Measurements from ENCODE around the gene ATG9A. TPM values are rescaled to one million over a fixed set of nuclear protein-coding genes. Genes with fewer than 3 reads are reported as not detected.

ATG9A gene
- 71.4 and 75.1 TPM in 2 replicates for total RNA-seq
- 74.3 and 85.0 TPM in 2 replicates for polyA plus RNA-seq

DNA sequence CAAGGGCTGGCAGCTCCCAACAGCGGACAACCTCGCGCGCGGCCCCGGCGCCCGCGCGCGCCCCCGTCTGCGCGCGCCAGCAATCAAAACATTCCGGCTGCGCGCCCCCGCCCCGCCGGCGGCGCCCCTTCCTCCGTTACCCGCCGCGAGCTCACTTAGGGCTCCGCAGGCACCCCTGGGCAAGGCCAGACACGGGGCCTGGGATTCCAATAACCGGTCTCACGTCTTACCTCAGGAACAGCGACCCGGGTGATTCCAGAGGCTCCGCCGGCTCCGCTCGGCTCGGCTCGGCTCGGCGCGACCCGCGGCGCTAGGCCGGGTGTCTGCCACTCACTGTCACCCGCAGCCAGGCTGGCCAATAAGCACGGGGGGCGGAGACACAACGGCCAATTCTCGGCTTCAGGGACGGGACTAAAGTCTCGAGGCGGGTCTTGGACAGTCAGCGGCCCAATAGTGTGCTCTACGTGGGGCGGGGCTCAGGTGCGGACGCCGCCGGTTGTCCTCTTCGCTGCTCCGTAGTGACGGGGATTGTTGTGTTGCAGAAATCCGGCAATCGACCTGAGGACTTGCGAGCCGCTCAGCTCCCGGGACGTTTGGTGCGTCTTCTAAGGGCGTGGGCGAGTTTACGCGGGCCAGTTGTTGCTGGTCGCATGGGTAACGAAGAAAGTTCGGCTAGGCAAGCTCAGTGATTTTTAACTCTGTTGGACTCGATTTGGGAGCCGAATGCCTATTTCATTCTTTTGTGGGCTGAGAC, at the start of gene ATG9A, which contains the start of gene ANKZF1:
Gene ATG9A, minus strand, starts transcription at position 332 of the 754 bp plus-strand sequence. CDS start 1,612 bp downstream, outside the sequence.
Gene ANKZF1, plus strand, starts transcription at position 502 of the 754 bp plus-strand sequence. CDS start 452 bp downstream, outside the sequence.
- peaks cover 41% of the 10 kb centered on the region for H3K36me3 ChIP-seq
- H3K9me3 ChIP-seq (ENCODE audit: low read depth) = no peaks in the 10 kb centered on the region
- peaks cover 16% of the 10 kb centered on the region for H3K4me1 ChIP-seq (ENCODE audit: low read depth)
- DNase-seq (ENCODE audit: low read depth in 1 of 2, low spot score in 1 of 2) = peak; percentile 100
- H3K4me3 ChIP-seq = peak within 1 kb of the TSS; percentile 72
- peak within 1 kb of the TSS; percentile 94 for H3K27ac ChIP-seq
- H3K27me3 ChIP-seq = no peaks in the 10 kb centered on the region
- TF ChIP-seq, protein P1, sequence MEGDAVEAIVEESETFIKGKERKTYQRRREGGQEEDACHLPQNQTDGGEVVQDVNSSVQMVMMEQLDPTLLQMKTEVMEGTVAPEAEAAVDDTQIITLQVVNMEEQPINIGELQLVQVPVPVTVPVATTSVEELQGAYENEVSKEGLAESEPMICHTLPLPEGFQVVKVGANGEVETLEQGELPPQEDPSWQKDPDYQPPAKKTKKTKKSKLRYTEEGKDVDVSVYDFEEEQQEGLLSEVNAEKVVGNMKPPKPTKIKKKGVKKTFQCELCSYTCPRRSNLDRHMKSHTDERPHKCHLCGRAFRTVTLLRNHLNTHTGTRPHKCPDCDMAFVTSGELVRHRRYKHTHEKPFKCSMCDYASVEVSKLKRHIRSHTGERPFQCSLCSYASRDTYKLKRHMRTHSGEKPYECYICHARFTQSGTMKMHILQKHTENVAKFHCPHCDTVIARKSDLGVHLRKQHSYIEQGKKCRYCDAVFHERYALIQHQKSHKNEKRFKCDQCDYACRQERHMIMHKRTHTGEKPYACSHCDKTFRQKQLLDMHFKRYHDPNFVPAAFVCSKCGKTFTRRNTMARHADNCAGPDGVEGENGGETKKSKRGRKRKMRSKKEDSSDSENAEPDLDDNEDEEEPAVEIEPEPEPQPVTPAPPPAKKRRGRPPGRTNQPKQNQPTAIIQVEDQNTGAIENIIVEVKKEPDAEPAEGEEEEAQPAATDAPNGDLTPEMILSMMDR (IDR thresholded peaks at IDR 0.05; ENCODE audit: low read depth, low read length) = no peak

DNA sequence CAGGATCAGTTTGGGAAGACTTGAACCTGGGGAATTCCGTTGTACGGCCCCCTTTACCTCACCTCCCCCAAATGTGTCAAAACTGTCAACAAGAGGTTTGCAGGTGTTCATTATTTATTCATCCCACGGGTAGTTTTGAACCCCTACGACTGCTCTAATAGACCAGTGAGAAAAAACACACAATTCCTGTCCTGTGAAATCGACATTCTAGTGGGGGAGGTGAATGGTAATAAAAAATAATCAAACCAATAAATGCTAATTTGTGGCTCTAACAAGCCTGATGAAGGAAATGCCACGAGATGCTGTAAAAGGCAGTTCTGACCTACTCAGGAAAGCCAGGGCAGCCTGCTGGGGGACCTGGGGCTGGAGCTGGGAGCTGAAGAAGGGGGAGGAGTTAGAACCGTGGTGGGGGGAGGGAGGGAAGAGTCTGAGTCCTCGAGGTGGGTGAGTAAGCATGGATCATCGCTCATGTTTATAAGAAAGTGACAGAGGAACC, 49.3 kb upstream of the ATG9A start:
- H3K27ac ChIP-seq = peak overlapping the region; percentile 97
- peak overlapping the region; percentile 76 for H3K4me3 ChIP-seq
- no peaks in the 10 kb centered on the region for H3K27me3 ChIP-seq
- H3K4me1 ChIP-seq (ENCODE audit: low read depth) = peaks cover 16% of the 10 kb centered on the region
- no peak for DNase-seq (ENCODE audit: low read depth in 1 of 2, low spot score in 1 of 2)
- H3K36me3 ChIP-seq = peaks cover 13% of the 10 kb centered on the region
- TF ChIP-seq, protein P1 (IDR thresholded peaks at IDR 0.05; ENCODE audit: low read depth, low read length) = no peak
- H3K9me3 ChIP-seq (ENCODE audit: low read depth) = no peaks in the 10 kb centered on the region

DNA sequence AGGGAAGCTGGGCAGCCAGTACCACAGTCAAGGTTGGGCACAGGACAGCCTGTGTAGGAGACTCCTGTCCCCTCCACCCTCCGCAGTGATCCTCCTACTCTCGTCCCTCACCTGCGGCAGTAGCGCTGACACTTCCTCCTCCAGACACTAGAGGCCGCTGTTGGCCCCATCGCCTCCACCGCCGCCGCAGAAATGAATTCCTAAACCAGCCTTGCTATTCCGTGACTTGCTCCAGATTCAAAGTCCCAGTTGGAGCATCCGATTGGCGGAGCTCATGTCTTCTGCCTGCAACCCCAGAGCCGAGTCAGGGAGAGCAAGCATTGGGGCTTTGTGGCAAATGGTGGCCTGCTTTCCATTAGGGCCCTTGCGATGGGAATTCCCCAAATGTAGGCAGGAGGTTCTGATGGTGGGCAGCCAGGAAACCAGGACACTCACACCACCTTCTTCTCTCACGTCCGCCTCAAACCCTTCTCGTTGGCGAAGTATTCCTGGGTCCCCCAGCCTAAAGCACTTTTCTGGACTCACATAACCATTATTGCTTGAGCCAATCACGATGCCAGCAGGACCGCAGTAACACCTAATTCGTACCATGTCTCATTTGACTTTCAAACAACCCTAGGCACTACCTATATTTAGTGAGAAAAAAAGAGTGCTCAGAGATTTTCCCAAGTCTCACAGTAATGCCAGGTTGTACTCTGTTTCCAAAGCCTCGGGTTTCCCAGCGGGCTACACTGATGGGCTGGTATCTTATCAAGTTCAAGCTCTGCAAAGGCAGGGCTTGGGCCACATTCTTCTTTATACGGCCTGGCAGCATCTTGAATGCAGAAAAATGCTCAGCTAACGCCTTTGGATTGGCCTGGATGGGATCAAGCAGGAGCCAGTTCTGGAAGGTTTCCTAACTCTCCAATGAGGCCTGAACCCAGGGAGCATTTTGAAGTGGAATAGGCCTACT, 48.5 kb upstream of the ATG9A start:
- DNase-seq (ENCODE audit: low read depth in 1 of 2, low spot score in 1 of 2) = peak; percentile 82 to 85
- H3K9me3 ChIP-seq (ENCODE audit: low read depth) = no peaks in the 10 kb centered on the region
- H3K4me3 ChIP-seq = peak overlapping the region; percentile 76
- H3K27me3 ChIP-seq = no peaks in the 10 kb centered on the region
- H3K27ac ChIP-seq = peak overlapping the region; percentile 97
- TF ChIP-seq, protein P1 (IDR thresholded peaks at IDR 0.05; ENCODE audit: low read depth, low read length) = peak; percentile 97
- peaks cover 13% of the 10 kb centered on the region for H3K36me3 ChIP-seq
- peaks cover 16% of the 10 kb centered on the region for H3K4me1 ChIP-seq (ENCODE audit: low read depth)

- peak; percentile 64 to 75 for DNase-seq (ENCODE audit: low read depth in 1 of 2, low spot score in 1 of 2)
- peaks cover 16% of the 10 kb centered on the region for H3K4me1 ChIP-seq (ENCODE audit: low read depth)
- no peaks in the 10 kb centered on the region for H3K9me3 ChIP-seq (ENCODE audit: low read depth)
- TF ChIP-seq, protein P1 (IDR thresholded peaks at IDR 0.05; ENCODE audit: low read depth, low read length) = no peak
- peaks cover 8% of the 10 kb centered on the region for H3K27me3 ChIP-seq
- no peaks in the 10 kb centered on the region for H3K36me3 ChIP-seq
- no peak overlapping the region for H3K4me3 ChIP-seq
- H3K27ac ChIP-seq = peak overlapping the region; percentile 84
Observed at GRCh38 chr2:219274361-219274921, 45.0 kb upstream of the ATG9A start.

DNA sequence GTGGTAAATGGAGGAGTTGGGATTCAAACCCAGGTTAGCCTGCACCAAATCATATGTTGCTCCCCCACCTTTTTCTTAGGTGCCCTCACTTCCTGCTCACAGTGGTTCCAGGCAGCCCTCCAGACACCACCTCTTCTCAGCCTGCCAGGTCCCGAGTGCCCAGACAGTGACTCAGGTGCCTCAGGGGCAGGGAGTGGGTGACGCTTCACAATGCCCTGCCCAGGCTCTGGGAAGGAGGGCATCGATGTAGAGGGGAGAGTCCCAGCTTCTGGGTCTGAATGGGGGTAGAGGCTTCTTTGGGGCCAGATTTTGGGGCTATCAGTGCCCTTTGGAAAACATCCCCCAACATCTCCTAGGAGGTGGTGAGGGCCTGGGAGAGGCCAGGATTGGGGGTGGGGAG, 44.5 kb upstream of the ATG9A start:
- peaks cover 16% of the 10 kb centered on the region for H3K4me1 ChIP-seq (ENCODE audit: low read depth)
- TF ChIP-seq, protein P1 (IDR thresholded peaks at IDR 0.05; ENCODE audit: low read depth, low read length) = no peak
- DNase-seq (ENCODE audit: low read depth in 1 of 2, low spot score in 1 of 2) = no peak
- peaks cover 11% of the 10 kb centered on the region for H3K27me3 ChIP-seq
- H3K27ac ChIP-seq = peak overlapping the region; percentile 84
- H3K4me3 ChIP-seq = no peak overlapping the region
- H3K9me3 ChIP-seq (ENCODE audit: low read depth) = no peaks in the 10 kb centered on the region
- H3K36me3 ChIP-seq = no peaks in the 10 kb centered on the region

Measured in cardiac muscle cell (in vitro differentiated cells and primary cell).